Measurements from ENCODE around the gene GADL1. TPM values are rescaled to one million over a fixed set of nuclear protein-coding genes. Genes with fewer than 3 reads are reported as not detected.

Gene GADL1
- total RNA-seq, 1 experiment from 2014 or later: 0.09 TPM

- no peak overlapping the region for H3K27ac ChIP-seq (ENCODE audit: insufficient read length, low read depth, low read length)
- H3K36me3 Mint-ChIP-seq (ENCODE audit: insufficient read depth in 1 of 3, low read depth in 3 of 3): peaks cover 39 to 59% (median 40%) of the 10 kb centered on the region in 3 experiments
- H3K4me2 ChIP-seq (ENCODE audit: insufficient read depth, insufficient read length, low read length): no peak overlapping the region
Measured at GRCh38 chr3:30687930-30688570, 206.4 kb downstream of the GADL1 start.

More at GRCh38 chr3:30687930-30688570, 206.4 kb downstream of the GADL1 start:
- no peak overlapping the region for H3K23ac ChIP-seq (ENCODE audit: insufficient read length, low read depth, low read length)
- no peak overlapping the region for H2BK20ac ChIP-seq (ENCODE audit: low read depth, low read length, poor library complexity, severe bottlenecking)
- Mint-ChIP-seq H3K27ac (peak overlapping the region; percentile 64 to 85 (median 69); a peak in 5 of 7 replicates), H3K9me3 (no peaks in the 10 kb centered on the region), H3K4me3 (no peak overlapping the region), H3K4me1 (peaks cover 8 to 11% of the 10 kb centered on the region in 2 experiments), H3K27me3 (ENCODE audit: low read depth) (no peaks in the 10 kb centered on the region)
- H3K79me2 ChIP-seq (ENCODE audit: insufficient read depth, low read length): no peaks in the 10 kb centered on the region
- no peak overlapping the region for H2BK15ac ChIP-seq (ENCODE audit: low read depth, low read length)
- no peak overlapping the region for H3K56ac ChIP-seq (ENCODE audit: insufficient read length, low read depth, low read length)
- no peak overlapping the region for H2AK5ac ChIP-seq (ENCODE audit: insufficient read length, low read length)
- no peak overlapping the region for H3T11ph ChIP-seq (ENCODE audit: low read length)
- WGBS (ENCODE audit: extremely low coverage, insufficient read length, low lambda C conversion rate): no CpG with 5 or more reads among the region's 8 CpGs
- H2AFZ ChIP-seq (ENCODE audit: low read length): no peak overlapping the region
- no peak overlapping the region for H4K91ac ChIP-seq (ENCODE audit: insufficient read length, low read depth, low read length)
- H2BK5ac ChIP-seq (ENCODE audit: insufficient read length, low read length): no peak overlapping the region
- no peaks in the 10 kb centered on the region for H3K9me3 ChIP-seq (ENCODE audit: control insufficient read depth, low read depth, low read length)
- H3K4me1 ChIP-seq (ENCODE audit: insufficient read depth, low read length): no peaks in the 10 kb centered on the region
- H2BK120ac ChIP-seq (ENCODE audit: low read depth, low read length, poor library complexity, severe bottlenecking): no peak overlapping the region
- H2BK12ac ChIP-seq (ENCODE audit: insufficient read length, low read depth, low read length): no peak overlapping the region
- H3K14ac ChIP-seq (ENCODE audit: insufficient read depth, low read length): no peak overlapping the region
- H3K23me2 ChIP-seq (ENCODE audit: insufficient read length, low read depth, low read length, poor library complexity, severe bottlenecking): no peaks in the 10 kb centered on the region
- no peaks in the 10 kb centered on the region for H3K79me1 ChIP-seq (ENCODE audit: insufficient read depth, low read depth, low read length, poor library complexity, severe bottlenecking)
- no peak overlapping the region for H3K18ac ChIP-seq (ENCODE audit: insufficient read length, low read depth, low read length)
- no peak overlapping the region for H4K5ac ChIP-seq (ENCODE audit: insufficient read length, low read depth, low read length)
- H4K8ac ChIP-seq (replicated peaks; ENCODE audit: insufficient read length, low read depth, low read length): no peak overlapping the region
- H3K27me3 ChIP-seq (ENCODE audit: insufficient read depth, low read length): no peaks in the 10 kb centered on the region
- H3K4ac ChIP-seq (ENCODE audit: low read depth, low read length): no peak overlapping the region
- H4K20me1 ChIP-seq (ENCODE audit: control insufficient read depth, insufficient read depth, insufficient read length): no peaks in the 10 kb centered on the region
- no peak for DNase-seq
- H3K9ac ChIP-seq (ENCODE audit: extremely low read depth, insufficient read length, low read length): no peak overlapping the region
- no peak for TF ChIP-seq CTCF (conservative IDR thresholded peaks at IDR 0.05)

Measured in H9 (cell line).